GM13976 (cell line): ENCODE results near the gene CEP170B.
"Not testable (repeated sequence)": the region's sequence is repeated elsewhere in the genome, so short reads cannot be mapped to it uniquely, and the experiment has no call there.

Experiments used
- DNase-seq: peaks from one replicate; pipeline ENCODE4 v3.0.0; 2012; ENCODE audit warnings: low spot score
- in situ Hi-C: fragments of 300-500 bp; cut with MboI; formaldehyde crosslinking; loops from one replicate; pipeline ENCODE4 v1.12.0; 2022; ENCODE audit warnings: low sequenced_read_pairs, mixed read lengths, inconsistent platforms; ENCODE audit not compliant: unreplicated experiment
- TF ChIP-seq, protein P1 (sequence below): IDR thresholded peaks from 2 replicates; pipeline ENCODE4 v1.5.1; 2012; ENCODE audit warnings: borderline replicate concordance, mild to moderate bottlenecking; ENCODE audit not compliant: insufficient read depth; ENCODE audit errors: extremely low read depth, missing control alignments, control extremely low read depth

Gene CEP170B

DNA sequence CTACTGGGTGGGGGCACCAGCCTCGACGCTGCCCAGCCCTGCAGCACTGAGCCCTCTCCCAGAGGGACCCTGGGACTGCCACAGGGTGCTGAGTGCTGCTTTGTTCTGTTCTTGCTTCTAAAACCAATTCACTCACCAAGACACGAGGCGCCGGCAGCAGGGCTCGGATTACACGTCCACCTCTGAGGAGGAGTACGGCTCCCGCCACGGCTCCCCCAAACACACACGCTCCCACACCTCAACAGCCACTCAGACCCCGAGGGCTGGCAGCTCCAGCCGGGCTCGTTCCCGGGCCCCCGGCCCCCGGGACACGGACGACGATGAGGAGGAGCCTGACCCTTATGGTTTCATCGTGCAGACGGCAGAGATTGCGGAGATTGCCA lies 24.3 kb downstream of the CEP170B start:
- in situ Hi-C loops = no loop called here
- TF ChIP-seq, protein P1, sequence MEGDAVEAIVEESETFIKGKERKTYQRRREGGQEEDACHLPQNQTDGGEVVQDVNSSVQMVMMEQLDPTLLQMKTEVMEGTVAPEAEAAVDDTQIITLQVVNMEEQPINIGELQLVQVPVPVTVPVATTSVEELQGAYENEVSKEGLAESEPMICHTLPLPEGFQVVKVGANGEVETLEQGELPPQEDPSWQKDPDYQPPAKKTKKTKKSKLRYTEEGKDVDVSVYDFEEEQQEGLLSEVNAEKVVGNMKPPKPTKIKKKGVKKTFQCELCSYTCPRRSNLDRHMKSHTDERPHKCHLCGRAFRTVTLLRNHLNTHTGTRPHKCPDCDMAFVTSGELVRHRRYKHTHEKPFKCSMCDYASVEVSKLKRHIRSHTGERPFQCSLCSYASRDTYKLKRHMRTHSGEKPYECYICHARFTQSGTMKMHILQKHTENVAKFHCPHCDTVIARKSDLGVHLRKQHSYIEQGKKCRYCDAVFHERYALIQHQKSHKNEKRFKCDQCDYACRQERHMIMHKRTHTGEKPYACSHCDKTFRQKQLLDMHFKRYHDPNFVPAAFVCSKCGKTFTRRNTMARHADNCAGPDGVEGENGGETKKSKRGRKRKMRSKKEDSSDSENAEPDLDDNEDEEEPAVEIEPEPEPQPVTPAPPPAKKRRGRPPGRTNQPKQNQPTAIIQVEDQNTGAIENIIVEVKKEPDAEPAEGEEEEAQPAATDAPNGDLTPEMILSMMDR = no peak
- DNase-seq = no peak

GRCh38 chr14:104890292-104890691 lies 25.2 kb downstream of the CEP170B start:
- in situ Hi-C loops, DNase-seq: not testable (repeated sequence)

DNA sequence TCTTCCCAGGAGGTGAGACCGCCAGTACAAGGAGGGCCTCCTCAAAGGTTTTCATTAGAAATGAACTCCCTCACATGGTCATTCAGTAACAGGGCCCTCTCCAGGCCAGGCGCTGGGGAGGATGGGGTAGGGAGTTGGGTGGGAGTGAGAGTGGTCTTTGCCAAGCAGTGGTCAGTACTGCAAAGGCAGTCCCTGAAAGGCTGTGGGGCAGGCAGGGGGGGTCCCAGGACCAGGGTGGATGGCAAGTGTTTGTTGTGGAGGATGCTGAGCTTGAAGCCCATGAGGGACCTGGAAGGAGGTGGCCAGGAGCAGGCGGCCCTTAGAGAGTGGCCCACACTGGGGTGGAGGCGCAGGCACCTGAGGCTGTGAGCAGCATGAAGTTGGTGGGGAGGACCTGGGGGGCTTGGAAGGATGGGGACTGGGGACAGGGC lies 26.1 kb downstream of the CEP170B start:
- in situ Hi-C loops = no loop called here
- TF ChIP-seq, protein P1 = no peak
- DNase-seq = no peak

DNA sequence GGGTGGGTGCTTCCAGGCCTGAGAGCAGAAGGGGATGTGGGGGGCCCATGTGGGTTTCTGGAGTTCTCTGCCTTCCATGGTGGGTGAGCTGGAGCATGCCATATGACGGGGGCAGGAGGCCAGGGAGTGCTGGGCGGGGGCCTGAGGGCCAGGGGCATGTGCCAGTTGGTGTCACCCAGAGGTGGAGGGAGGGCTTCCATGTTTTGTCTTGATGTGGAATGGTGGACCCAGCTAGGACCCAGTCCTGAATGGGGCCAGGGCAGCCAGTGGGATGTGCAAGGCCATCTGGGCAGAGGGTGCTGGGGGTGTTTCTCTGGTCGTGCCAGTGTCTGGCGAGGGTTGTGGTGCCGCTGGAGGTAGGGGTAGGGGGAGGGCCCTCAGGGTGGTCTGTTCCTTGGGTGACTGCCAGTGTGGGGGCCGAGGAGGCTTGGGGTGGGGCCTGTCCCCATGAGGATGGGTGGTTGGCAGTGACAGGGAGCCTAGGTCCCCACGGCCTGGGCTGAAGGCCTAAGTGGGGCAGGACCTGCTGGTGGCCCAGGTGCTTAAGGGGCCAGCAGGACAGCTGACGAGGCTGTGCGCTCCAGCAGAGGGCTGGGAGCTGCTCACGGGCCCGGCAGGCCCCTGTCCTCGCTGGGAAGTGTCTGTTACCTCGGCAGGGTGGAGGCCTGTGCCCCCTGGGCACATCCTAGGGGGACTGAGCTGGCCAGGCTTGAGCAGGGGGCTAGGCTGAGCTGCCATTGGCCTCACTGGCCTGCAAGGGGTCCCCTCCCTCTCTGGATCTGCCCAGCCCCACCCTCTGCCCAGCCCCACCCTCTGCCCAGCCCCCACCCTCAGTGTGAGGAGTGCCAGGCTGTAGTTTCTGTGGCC lies 26.8 kb downstream of the CEP170B start:
- no peak for DNase-seq
- TF ChIP-seq, protein P1 = no peak
- in situ Hi-C loops = no loop called here

- in situ Hi-C loops = no loop called here
- TF ChIP-seq, protein P1 = no peak
- DNase-seq = no peak
These were observed 27.7 kb downstream of the CEP170B start for GRCh38 chr14:104892531-104893434.

DNA sequence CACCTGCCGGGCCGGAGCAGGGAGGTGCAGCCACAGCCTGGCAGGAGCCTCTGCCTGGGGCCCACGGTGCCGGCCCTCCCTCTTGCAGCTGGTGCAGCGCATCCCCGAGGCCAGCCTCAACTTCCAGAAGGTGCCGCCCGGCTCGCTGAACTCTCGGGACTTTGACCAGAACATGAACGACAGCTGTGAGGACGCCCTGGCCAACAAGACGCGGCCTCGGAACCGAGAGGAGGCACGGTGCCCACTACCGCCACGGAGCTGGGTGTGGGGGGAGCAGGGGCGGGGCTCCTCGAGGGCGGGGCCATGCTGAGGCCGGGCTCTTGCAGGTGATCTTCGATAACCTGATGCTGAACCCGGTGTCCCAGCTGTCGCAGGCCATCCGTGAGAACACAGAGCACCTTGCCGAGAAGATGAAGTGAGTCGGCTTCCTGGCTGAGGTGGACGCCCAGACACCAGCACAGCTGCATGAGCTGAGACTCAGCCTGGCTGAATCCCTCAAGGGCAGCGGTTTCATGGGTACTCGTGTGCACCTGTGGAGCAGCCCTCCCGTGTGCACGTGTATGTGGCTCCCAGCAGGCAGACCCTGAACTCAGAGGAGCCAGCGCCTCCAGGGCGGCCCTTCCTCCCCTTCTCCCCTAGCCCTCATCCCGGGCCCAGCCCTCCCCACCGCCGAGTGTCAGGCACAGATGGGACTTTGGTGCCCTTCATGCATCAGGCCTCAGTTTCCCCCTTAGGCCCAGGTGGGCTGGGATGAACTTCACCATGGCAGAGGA lies 28.6 kb downstream of the CEP170B start:
- TF ChIP-seq, protein P1 = no peak
- no peak for DNase-seq
- in situ Hi-C loops = no loop called here
